ENCODE results near the gene POLN. TPM values are rescaled to one million over a fixed set of nuclear protein-coding genes. Genes with fewer than 3 reads are reported as not detected.
"Not testable (repeated sequence)": the region's sequence is repeated elsewhere in the genome, so short reads cannot be mapped to it uniquely, and the experiment has no call there.

Gene POLN
- polyA plus RNA-seq, 2 of the 4 experiments (the other 2 are of a cell fraction) = 2.4 to 2.9 TPM

GRCh38 chr4:2040391-2041238, 201.3 kb downstream of the POLN start:
- POLR2A ChIA-PET = interaction anchor here (1.2 kb wide), 1 partner anchor 32 kb away, joined by 3 read pairs; the partner anchor contains the start of gene NELFA
- CTCF ChIA-PET = interaction anchor here (1.0 kb wide), 1 partner anchor 10 kb away, joined by 3 read pairs; no protein-coding TSS in a partner anchor
- H3K4me2 ChIP-seq = peak overlapping the region; percentile 87

DNA sequence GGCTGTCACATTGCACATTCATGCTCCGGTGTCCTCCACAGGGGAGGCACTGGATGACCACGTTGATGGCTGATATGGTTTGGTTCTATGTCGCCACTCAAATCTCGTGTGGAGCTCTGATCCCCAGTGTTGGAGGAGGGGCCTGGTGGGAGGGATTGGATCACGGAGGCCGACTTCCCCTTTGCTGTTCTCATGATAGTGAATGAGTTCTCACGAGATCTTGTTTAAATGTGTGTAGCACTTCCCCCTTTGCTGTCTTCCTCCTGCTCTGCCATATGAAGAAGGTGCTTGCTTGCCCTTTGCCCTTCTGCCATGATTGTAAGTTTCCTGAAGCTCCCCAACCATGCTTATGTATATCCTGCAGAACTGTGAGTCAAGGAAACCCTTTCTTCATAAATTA, 205.1 kb downstream of the POLN start:
- no peaks in the 10 kb centered on the region for H3K9me3 ChIP-seq
- TF ChIP-seq TFCP2L1 (CRISPR knock-in tag; IDR thresholded peaks at IDR 0.05) (no peak), CHD2 (IDR thresholded peaks at IDR 0.05; ENCODE audit: low read length, partially characterized antibody) (no peak), FOXS1 (CRISPR knock-in tag; IDR thresholded peaks at IDR 0.05) (no peak), ZNF302 (CRISPR knock-in tag; IDR thresholded peaks at IDR 0.05) (no peak), MYC (IDR thresholded peaks at IDR 0.05; ENCODE audit: borderline replicate concordance, low read length) (no peak), EHMT2 (IDR thresholded peaks at IDR 0.05; ENCODE audit: low read depth) (no peak), E2F6 (IDR thresholded peaks at IDR 0.05; ENCODE audit: borderline replicate concordance, low read depth) (no peak), POLR2A (IDR thresholded peaks at IDR 0.05; ENCODE audit: low read length) (no peak), MAZ (IDR thresholded peaks at IDR 0.05; ENCODE audit: borderline replicate concordance, low read depth, low read length) (no peak), CBX8 (IDR thresholded peaks at IDR 0.05) (no peak), KDM5A (IDR thresholded peaks at IDR 0.05) (no peak)
- TF ChIP-seq, protein P1, sequence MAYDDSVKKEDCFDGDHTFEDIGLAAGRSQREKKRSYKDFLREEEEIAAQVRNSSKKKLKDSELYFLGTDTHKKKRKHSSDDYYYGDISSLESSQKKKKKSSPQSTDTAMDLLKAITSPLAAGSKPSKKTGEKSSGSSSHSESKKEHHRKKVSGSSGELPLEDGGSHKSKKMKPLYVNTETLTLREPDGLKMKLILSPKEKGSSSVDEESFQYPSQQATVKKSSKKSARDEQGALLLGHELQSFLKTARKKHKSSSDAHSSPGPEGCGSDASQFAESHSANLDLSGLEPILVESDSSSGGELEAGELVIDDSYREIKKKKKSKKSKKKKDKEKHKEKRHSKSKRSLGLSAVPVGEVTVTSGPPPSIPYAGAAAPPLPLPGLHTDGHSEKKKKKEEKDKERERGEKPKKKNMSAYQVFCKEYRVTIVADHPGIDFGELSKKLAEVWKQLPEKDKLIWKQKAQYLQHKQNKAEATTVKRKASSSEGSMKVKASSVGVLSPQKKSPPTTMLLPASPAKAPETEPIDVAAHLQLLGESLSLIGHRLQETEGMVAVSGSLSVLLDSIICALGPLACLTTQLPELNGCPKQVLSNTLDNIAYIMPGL (CRISPR knock-in tag; IDR thresholded peaks at IDR 0.05; ENCODE audit: borderline replicate concordance) = no peak
- ATAC-seq (no peak), DNase-seq (ENCODE audit: low read depth in 1 of 2, low spot score in 1 of 2) (no peak), FAIRE-seq (no peak)
- H3K4me2 ChIP-seq = no peak overlapping the region
- WGBS (ENCODE audit: missing lambda C conversion rate) = 89% methylated on average over 7 of the region's 7 CpGs
- no peak overlapping the region for H3K27ac ChIP-seq
- ChIA-PET POLR2A (no interaction called here), CTCF (interaction anchor here (1.0 kb wide), 1 partner anchor 41 kb away, joined by 3 read pairs; no protein-coding TSS in a partner anchor)
- H3K4me3 ChIP-seq = no peak overlapping the region
- H3K4me1 ChIP-seq = no peaks in the 10 kb centered on the region

More at GRCh38 chr4:2040391-2041238, 201.3 kb downstream of the POLN start:
- Histone ChIP-seq H3K9me3 (peaks cover 4% of the 10 kb centered on the region; the same call in 1 of the 3 replicates), H3K4me3 (peak overlapping the region; percentile 99), H3K27ac (peak overlapping the region; percentile 96 to 97; a peak in 5 of 6 replicates), H3K4me1 (no peaks in the 10 kb centered on the region)
- TF ChIP-seq HOXB13 (CRISPR knock-in tag; IDR thresholded peaks at IDR 0.05; ENCODE audit: low read depth) = no peak
- no peak for TF ChIP-seq KDM1A (IDR thresholded peaks at IDR 0.05; ENCODE audit: low read depth)
- TF ChIP-seq EHMT2 (IDR thresholded peaks at IDR 0.05; ENCODE audit: low read depth) = no peak
- FAIRE-seq (no peak), DNase-seq (ENCODE audit: low read depth in 1 of 2, low spot score in 1 of 2) (no peak), ATAC-seq (no peak; a peak in 2 of 6 replicates)
- WGBS (ENCODE audit: missing lambda C conversion rate) = 94% methylated on average over 21 of the region's 91 CpGs

DNA sequence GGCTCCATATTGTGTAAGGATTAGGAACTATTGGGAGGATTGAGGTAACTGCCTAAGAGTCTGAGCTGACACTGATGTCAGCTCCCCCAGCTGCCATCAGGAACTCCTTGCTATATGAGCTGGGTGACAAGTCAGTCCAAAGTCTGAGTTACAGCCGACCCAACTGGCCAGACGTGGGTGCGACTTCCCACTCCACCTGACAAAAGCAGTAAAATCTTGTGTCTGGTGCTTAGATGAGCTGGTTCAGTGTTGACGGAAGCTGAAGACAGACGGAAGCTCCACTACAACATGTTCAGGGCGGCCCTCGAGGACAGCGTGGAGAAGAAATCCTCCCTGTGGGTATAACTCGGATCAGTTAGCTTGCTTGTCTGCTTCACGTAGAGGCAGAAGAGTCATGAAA, 205.6 kb downstream of the POLN start:
- 84% methylated on average over 10 of the region's 10 CpGs for WGBS (ENCODE audit: missing lambda C conversion rate)

GRCh38 chr4:2031161-2031560, 210.8 kb downstream of the POLN start:
- FAIRE-seq; CTCF ChIA-PET; DNase-seq (ENCODE audit: low read depth in 1 of 2, low spot score in 1 of 2); H3K4me1 ChIP-seq; H3K9me3 ChIP-seq; H3K4me2 ChIP-seq; ATAC-seq; H3K4me3 ChIP-seq; H3K27ac ChIP-seq; POLR2A ChIA-PET: not testable (repeated sequence)

More for the DNA sequence above, 205.6 kb downstream of the POLN start:
- DNase-seq (ENCODE audit: low read depth in 1 of 2, low spot score in 1 of 2) (no peak), ATAC-seq (no peak), FAIRE-seq (no peak)
- Histone ChIP-seq H3K27ac (no peak overlapping the region), H3K4me2 (no peak overlapping the region), H3K4me3 (no peak overlapping the region), H3K4me1 (no peaks in the 10 kb centered on the region), H3K9me3 (no peaks in the 10 kb centered on the region)
- POLR2A ChIA-PET = no interaction called here
- TF ChIP-seq, protein P2, sequence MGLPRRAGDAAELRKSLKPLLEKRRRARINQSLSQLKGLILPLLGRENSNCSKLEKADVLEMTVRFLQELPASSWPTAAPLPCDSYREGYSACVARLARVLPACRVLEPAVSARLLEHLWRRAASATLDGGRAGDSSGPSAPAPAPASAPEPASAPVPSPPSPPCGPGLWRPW (IDR thresholded peaks at IDR 0.05) = no peak
- TF ChIP-seq ELK1 (IDR thresholded peaks at IDR 0.05; ENCODE audit: low read depth, low read length) = no peak
- no peak for TF ChIP-seq POLR2AphosphoS2 (conservative IDR thresholded peaks at IDR 0.05; ENCODE audit: low read length)
- TF ChIP-seq MAX (IDR thresholded peaks at IDR 0.05) = no peak
- TF ChIP-seq CEBPB (IDR thresholded peaks at IDR 0.05) = no peak
- no peak for TF ChIP-seq HOXB5 (CRISPR knock-in tag; IDR thresholded peaks at IDR 0.05)
- TF ChIP-seq MYC (IDR thresholded peaks at IDR 0.05; ENCODE audit: borderline replicate concordance, low read length) = no peak
- TF ChIP-seq RFX5 (IDR thresholded peaks at IDR 0.05) = no peak
- no peak for TF ChIP-seq FOSL2 (IDR thresholded peaks at IDR 0.05)
- no peak for TF ChIP-seq FOSL2 (CRISPR knock-in tag; IDR thresholded peaks at IDR 0.05)
- TF ChIP-seq KDM1A (IDR thresholded peaks at IDR 0.05; ENCODE audit: low read depth) = no peak
- no peak for TF ChIP-seq NFE2L2 (conservative IDR thresholded peaks at IDR 0.05; ENCODE audit: low read length)
- TF ChIP-seq GATA3 (IDR thresholded peaks at IDR 0.05; ENCODE audit: borderline replicate concordance) = no peak
- no peak for TF ChIP-seq ESRRA (IDR thresholded peaks at IDR 0.05; ENCODE audit: borderline replicate concordance, low read length)
- CTCF ChIA-PET = interaction anchor here (1.0 kb wide), 1 partner anchor 41 kb away, joined by 3 read pairs; no protein-coding TSS in a partner anchor
